ENCODE data around the gene RALY. TPM values are rescaled to one million over a fixed set of nuclear protein-coding genes. Genes with fewer than 3 reads are reported as not detected.

Gene RALY
- total RNA-seq, 1 experiment from 2014 or later = 164 TPM

GRCh38 chr20:34076952-34077351 is 83.2 kb downstream of the RALY start:
- H3K36me3 ChIP-seq (ENCODE audit: control insufficient read depth, insufficient read depth, low read length) = no peaks in the 10 kb centered on the region; the same call in 1 of the 2 replicates
- CTCF ChIA-PET = no interaction called here
- H3K4me1 ChIP-seq (ENCODE audit: control insufficient read depth, insufficient read depth, low read length) = no peaks in the 10 kb centered on the region
- H3K27me3 ChIP-seq (ENCODE audit: control insufficient read depth, insufficient read depth, low read length) = no peaks in the 10 kb centered on the region
- BruUV-seq (replicated peaks) = no TSS peak
- in situ Hi-C loops (cut with HindIII; ENCODE audit: low pct_unique_long_range_greater_than_20kb, low sequenced_read_pairs) = no loop called here
- no peak for TF ChIP-seq REST (IDR thresholded peaks at IDR 0.05; ENCODE audit: insufficient read depth in 1 of 2, low read depth in 2 of 2, low read length in 1 of 2)
- no peak for DNase-seq (ENCODE audit: low read depth, low spot score)
- ATAC-seq = no peak
- H3K9me3 ChIP-seq (ENCODE audit: control insufficient read depth, insufficient read depth, low read depth, low read length) = no peaks in the 10 kb centered on the region
- H3K27ac ChIP-seq (ENCODE audit: low read length) = no peak overlapping the region
- no peak overlapping the region for H3K4me3 ChIP-seq (ENCODE audit: low read depth in 2 of 2, low read length in 2 of 2)
- POLR2A ChIA-PET = no interaction called here
- intact Hi-C loops (cut with micrococcal nuclease; ENCODE audit: unreplicated experiment) = no loop called here

GRCh38 chr20:34078540-34078939 is 84.8 kb downstream of the RALY start:
- no peak overlapping the region for H3K27ac ChIP-seq (ENCODE audit: low read length)
- ChIA-PET POLR2A (no interaction called here), CTCF (no interaction called here)
- H3K27me3 ChIP-seq (ENCODE audit: control insufficient read depth, insufficient read depth, low read length) = no peaks in the 10 kb centered on the region
- BruUV-seq (replicated peaks) = no TSS peak
- H3K36me3 ChIP-seq (ENCODE audit: control insufficient read depth, insufficient read depth, low read length) = no peaks in the 10 kb centered on the region; the same call in 1 of the 2 replicates
- DNase-seq (ENCODE audit: low read depth, low spot score) = no peak
- in situ Hi-C loops (cut with HindIII; ENCODE audit: low pct_unique_long_range_greater_than_20kb, low sequenced_read_pairs) (no loop called here), intact Hi-C loops (cut with micrococcal nuclease; ENCODE audit: unreplicated experiment) (no loop called here)
- no peaks in the 10 kb centered on the region for H3K9me3 ChIP-seq (ENCODE audit: control insufficient read depth, insufficient read depth, low read depth, low read length)
- H3K4me1 ChIP-seq (ENCODE audit: control insufficient read depth, insufficient read depth, low read length) = no peaks in the 10 kb centered on the region
- no peak for TF ChIP-seq CTCF (IDR thresholded peaks at IDR 0.05)
- TF ChIP-seq SIN3A (IDR thresholded peaks at IDR 0.05; ENCODE audit: borderline replicate concordance, insufficient read depth, low read depth, low read length) = no peak
- no peak for TF ChIP-seq REST (IDR thresholded peaks at IDR 0.05; ENCODE audit: insufficient read depth in 1 of 2, low read depth in 2 of 2, low read length in 1 of 2)
- no peak; the same call in 1 of the 2 replicates for TF ChIP-seq POLR2AphosphoS5 (IDR thresholded peaks at IDR 0.05; ENCODE audit: low read depth, low read length)
- no peak for TF ChIP-seq TCF7L2 (IDR thresholded peaks at IDR 0.05; ENCODE audit: low read depth, low read length)
- no peak overlapping the region for H3K4me3 ChIP-seq (ENCODE audit: low read depth in 2 of 2, low read length in 2 of 2)
- no peak for ATAC-seq
